GM19035 (cell line): ENCODE measurements around the gene CPS1.

Source experiments
- ATAC-seq: cut with Tn5 transposase; IDR thresholded peaks from one replicate; pipeline ENCODE4 v1.9.1; 2021; ENCODE audit not compliant: unreplicated experiment

CPS1 gene

DNA sequence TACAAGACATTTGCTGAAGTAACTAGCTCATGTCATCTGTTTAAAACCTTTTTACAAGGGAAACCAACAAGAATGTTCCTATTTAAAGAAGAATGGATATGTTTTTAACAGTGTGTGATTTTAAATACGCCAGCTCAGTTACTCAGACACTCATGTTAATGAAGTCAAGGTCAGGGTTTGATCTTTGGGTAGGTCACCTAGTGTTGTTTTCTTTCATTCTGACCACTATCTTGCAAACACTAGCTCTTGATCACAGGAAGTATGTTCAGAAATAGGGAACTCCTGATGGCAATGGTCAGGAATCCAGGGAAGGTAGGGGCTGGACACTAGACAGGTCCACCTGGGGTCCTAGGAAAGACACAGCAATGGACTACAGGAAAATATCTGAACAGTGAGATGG, 116.7 kb downstream of the CPS1 start:
- no peak for ATAC-seq

DNA sequence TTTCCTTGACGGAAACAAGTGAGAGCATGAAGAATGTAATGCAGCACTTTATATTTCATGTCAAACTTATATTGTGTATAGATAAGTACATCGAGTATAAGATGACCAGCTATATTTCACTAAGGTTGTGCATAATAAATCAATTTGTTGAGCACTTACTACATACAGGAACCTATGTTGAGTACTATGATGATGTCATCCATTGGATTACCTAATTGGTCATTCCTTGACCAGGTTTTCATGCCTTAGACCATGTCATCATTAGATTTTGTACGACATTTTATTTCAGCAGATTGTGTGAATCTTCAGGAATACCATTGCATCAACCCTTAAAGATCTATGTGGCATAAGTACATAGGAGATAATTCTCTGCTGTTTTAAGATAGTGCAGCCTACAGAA, 119.7 kb downstream of the CPS1 start:
- no peak for ATAC-seq

DNA sequence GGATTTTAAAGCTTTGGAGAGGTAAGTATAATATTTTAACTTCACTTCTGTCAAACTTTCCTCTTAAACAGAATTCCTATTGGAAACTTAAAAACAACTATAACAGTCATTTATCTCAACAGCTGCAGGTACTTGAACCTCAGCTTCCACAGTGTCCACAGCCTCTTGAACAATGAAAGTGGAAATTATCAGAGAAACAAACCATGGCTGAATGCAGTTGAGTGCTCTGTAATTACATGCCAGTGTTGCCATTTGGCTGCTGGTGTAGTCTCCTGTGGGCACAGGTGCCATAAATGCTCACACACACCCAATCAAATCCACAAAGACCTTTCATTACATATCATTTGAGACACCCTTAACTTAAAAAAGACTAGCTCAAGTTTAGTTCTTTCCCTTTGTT, 125.1 kb downstream of the CPS1 start:
- ATAC-seq, result no peak

DNA sequence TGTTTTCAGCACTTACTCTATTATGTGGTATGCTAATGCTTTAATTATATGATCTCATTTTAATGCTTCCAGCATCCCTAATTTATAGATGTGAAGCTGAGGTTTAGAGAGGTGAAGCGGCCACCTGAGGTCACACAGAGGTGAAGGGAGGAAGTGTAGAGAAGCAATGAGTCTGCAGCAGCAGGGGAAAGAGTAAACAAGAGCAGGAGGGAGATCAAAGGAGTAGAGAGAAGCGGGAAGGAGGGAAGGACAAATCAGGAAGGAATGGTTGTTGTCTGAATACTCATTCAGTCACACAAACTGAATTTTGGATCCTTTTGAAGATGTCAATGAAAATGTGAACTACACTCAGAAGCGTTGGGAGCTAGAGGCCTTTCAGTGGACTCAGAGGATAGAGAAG, 130.0 kb downstream of the CPS1 start:
- no peak for ATAC-seq

DNA sequence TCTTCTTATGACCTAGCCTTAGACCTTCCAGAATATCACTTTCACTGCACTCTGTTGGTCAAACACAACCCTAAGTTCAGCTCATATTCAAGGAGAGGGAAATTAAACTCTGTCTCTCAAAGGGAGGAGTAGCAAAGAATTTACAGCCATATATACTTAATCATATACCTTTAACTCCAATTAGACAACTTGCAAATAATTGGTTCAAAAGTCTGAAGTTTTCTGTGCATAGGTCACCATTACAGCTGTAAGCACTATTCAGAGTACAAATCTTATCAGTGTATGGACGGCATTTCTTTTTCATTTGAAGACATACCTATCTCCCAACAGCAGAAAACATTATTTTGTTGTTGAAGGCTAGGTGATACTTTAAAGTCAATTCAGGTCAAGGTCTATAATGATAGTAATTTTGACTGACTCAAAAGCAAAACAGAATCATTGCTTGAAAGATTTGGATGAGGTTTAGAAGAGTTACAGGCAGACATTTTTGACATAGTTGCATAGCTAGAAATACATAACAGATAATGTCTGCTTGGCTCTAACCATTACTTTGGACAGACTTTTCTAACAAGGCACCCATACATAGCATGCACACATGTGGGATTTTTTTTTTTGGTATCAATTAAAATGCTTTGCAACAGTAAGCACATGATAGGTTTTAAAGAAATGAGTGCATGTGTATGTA, 131.5 kb downstream of the CPS1 start:
- no peak for ATAC-seq

DNA sequence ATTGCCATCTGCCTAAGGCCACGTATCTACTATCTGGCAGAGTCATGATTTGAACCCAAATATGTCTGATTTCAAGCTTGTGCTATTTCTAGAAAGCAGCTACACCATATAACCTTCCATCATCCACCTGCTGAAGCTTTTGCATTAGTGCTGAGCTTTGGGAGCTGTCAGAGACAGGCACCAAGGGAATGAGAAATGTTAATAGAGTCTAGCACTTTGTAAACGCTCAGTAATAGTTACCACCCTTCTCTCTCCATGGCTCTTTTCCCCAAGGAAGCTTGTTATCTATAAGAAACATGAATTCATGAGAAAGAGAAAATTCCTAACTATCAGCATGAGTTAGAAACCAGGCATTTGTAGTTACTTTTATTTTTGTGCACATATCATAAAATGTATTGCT, 151.5 kb downstream of the CPS1 start:
- no peak for ATAC-seq

DNA sequence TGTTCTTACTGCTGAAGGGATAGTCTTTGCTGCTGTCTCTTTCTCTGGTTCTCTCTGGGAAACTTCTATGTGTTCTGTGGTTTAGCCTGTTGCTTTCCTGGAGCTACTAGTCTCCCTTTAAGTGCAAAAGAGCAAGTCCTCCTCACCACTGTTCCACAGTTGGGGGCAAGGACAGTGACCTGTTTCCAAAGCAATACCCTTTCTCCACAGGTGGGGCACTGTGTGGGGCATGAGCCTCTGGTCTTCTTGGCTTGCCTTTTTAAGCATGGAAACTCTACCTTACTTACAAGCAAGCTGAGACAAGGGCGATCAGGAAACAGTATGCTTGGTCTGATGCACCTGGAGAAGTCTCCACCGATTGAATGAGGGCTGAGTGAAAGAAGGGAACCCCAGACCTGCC, 156.7 kb downstream of the CPS1 start:
- ATAC-seq, result no peak

GRCh38 chr2:210715560-210716082, 159.2 kb downstream of the CPS1 start:
- no peak for ATAC-seq

DNA sequence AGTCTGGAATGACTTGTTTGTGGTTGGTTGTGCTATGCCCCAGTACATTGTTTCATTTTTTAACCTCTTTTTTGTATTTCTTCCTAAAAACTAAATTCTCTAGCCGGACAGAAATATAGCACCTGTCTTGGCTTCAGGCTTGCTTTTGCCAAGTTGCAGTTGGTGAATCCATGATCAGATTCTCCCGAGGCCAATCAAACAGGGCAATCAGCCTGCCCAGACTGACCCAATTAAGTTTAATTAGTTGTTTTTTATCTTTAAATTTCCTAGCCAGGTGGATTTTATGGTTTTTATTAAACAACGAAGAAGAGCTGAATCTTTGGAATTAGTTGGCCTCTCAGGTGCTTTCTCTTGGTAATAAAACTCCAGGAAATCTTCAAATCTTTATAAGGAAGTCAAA, 162.1 kb downstream of the CPS1 start:
- no peak for ATAC-seq

DNA sequence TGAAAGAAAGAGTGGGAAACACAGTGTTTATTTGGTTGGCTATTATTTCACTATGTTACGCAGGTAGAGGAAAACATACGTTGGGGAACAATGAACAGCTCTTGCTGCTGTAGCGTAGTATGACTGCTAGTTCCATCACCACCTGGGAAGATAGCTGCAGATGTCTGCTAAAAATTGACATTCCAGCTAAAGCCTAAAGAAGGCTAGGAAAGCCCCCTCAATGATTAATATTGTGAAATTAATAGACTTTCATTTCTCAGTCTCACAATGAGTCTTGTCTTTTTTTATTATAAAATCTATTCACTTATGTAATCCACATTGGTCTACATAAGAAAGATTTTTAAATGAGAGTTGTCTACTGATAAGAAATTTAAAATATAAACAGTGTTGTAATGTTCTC, 165.7 kb downstream of the CPS1 start:
- ATAC-seq, result no peak

DNA sequence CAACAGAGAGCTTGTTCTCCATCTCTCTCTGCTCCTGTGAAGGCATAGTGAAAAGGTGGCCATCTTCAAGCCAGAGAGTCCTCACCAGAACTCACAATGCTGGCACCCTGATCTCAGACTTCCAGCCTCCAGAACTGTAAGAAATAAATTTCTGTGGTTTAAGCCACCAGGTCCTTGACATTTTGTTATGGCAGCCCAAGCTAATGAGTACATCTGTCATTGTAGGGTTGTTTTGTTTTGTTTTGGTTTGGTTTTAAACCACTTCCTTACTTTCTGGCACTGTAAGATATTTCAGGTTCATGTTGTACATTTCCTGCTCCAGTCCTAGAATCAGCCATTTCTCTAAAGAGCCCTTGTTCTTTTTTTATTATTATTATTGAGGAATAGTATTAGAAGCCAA, 171.2 kb downstream of the CPS1 start:
- ATAC-seq, result no peak
